Measurements from ENCODE around the gene COL5A1. TPM values are rescaled to one million over a fixed set of nuclear protein-coding genes. Genes with fewer than 3 reads are reported as not detected.

Gene COL5A1
- total RNA-seq, 6 donors from 2014 or later, result 7.5 to 75.4 (median 27.4) TPM

- no peaks in the 10 kb centered on the region for H3K9me3 ChIP-seq
- ATAC-seq (ENCODE audit: low FRiP score in 2 of 2) (no peak), DNase-seq (peak in 1 of 2 donors; percentile 18)
- no peak overlapping the region for H3K27ac ChIP-seq
- H3K4me1 ChIP-seq, result no peaks in the 10 kb centered on the region
- WGBS, 2 donors, result 65 to 86% methylated on average over 15 to 27 of the region's 27 CpGs
- no peaks in the 10 kb centered on the region for H3K36me3 ChIP-seq
- TF ChIP-seq POLR2A (IDR thresholded peaks at IDR 0.05) (no peak), EP300 (IDR thresholded peaks at IDR 0.05) (no peak), POLR2AphosphoS5 (IDR thresholded peaks at IDR 0.05) (no peak)
- TF ChIP-seq, protein P1, sequence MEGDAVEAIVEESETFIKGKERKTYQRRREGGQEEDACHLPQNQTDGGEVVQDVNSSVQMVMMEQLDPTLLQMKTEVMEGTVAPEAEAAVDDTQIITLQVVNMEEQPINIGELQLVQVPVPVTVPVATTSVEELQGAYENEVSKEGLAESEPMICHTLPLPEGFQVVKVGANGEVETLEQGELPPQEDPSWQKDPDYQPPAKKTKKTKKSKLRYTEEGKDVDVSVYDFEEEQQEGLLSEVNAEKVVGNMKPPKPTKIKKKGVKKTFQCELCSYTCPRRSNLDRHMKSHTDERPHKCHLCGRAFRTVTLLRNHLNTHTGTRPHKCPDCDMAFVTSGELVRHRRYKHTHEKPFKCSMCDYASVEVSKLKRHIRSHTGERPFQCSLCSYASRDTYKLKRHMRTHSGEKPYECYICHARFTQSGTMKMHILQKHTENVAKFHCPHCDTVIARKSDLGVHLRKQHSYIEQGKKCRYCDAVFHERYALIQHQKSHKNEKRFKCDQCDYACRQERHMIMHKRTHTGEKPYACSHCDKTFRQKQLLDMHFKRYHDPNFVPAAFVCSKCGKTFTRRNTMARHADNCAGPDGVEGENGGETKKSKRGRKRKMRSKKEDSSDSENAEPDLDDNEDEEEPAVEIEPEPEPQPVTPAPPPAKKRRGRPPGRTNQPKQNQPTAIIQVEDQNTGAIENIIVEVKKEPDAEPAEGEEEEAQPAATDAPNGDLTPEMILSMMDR (IDR thresholded peaks at IDR 0.05), result no peak
- no peak overlapping the region for H3K4me3 ChIP-seq
- H3K27me3 ChIP-seq, result no peaks in the 10 kb centered on the region
Observed at GRCh38 chr9:134887686-134888602, 246.3 kb downstream of the COL5A1 start.

- peak in 1 of 2 donors; percentile 14 for DNase-seq
Observed at GRCh38 chr9:134888603-134889190, 247.1 kb downstream of the COL5A1 start.

DNA sequence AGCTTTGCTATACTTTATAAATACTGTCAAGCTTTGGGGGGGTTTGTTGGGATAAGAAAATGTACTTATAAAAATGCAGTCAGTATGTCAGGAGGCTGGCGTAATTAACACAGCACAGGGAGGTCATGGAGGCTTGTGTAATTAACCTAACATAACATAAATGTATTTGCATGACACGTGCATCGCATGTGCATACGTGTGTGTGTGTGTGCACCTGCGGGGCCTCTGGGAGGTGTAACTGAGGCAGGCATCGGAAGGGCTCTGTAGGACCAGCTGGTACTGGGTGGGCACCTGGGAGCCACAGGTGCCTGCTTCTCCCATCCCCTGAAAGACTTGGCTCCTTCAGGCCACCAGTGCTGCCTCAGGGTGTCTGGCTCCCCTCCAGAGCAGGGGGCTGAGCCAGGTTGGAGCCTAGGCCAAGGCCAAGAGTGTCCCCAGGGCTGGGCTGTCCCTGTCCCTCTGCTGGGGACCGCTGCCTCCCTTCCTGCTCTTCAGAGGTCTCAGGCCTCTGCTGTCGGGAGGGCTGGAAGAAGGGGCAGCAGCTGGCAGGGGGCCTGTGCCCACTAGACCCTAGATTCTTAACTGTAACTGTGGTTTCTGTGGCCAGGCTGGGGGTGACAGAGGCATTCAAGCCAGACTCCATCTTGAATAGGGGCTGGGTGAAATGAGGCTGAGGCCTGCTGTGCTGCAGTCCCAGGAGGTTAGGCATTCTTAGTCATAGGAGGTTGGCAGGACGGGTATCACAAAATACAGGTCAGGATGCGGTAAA is 248.0 kb downstream of the COL5A1 start:
- Histone ChIP-seq H3K4me3 (no peak overlapping the region), H3K9me3 (no peaks in the 10 kb centered on the region), H3K36me3 (no peaks in the 10 kb centered on the region), H3K27ac (no peak overlapping the region), H3K4me1 (no peaks in the 10 kb centered on the region), H3K27me3 (no peaks in the 10 kb centered on the region)
- ATAC-seq (ENCODE audit: low FRiP score in 2 of 2) (no peak), DNase-seq (no peak)
- WGBS, 2 donors, result 92% methylated on average over 6 to 10 of the region's 10 CpGs
- TF ChIP-seq, protein P1 (IDR thresholded peaks at IDR 0.05), result no peak

More at GRCh38 chr9:134888603-134889190, 247.1 kb downstream of the COL5A1 start:
- no peak for TF ChIP-seq POLR2A (IDR thresholded peaks at IDR 0.05)
- TF ChIP-seq POLR2AphosphoS5 (IDR thresholded peaks at IDR 0.05), result no peak
- TF ChIP-seq, protein P1 (IDR thresholded peaks at IDR 0.05), result no peak
- no peak for TF ChIP-seq EP300 (IDR thresholded peaks at IDR 0.05)
- no peaks in the 10 kb centered on the region for H3K9me3 ChIP-seq
- ATAC-seq (ENCODE audit: low FRiP score in 2 of 2), result no peak
- no peaks in the 10 kb centered on the region for H3K27me3 ChIP-seq
- WGBS, 2 donors, result 76 to 84% methylated on average over 12 to 14 of the region's 14 CpGs
- no peaks in the 10 kb centered on the region for H3K36me3 ChIP-seq
- H3K27ac ChIP-seq, result no peak overlapping the region
- no peaks in the 10 kb centered on the region for H3K4me1 ChIP-seq
- H3K4me3 ChIP-seq, result no peak overlapping the region

DNA sequence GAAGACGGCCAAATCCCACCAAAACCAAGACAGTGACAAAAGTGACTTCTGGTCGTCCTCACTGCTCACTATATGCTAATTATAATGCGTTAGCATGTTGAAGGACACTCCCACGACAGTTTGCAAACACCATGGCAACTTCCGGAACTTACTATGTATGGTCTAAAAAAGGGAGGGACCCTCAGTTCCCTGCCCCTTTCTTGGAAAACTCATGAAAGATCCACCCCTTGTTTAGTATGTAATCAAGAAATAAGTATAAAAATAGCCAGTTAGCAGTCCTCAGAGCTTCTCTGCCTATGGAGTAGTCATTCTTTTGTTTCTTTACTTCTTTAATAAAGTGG is 248.5 kb downstream of the COL5A1 start:
- Histone ChIP-seq H3K27ac (no peak overlapping the region), H3K4me3 (no peak overlapping the region), H3K9me3 (no peaks in the 10 kb centered on the region), H3K4me1 (peaks cover 0 to 3% (median under 1%) of the 10 kb centered on the region in 4 donors), H3K36me3 (no peaks in the 10 kb centered on the region), H3K27me3 (no peaks in the 10 kb centered on the region)
- DNase-seq (no peak), ATAC-seq (ENCODE audit: low FRiP score in 2 of 2) (no peak)
- TF ChIP-seq POLR2AphosphoS5 (IDR thresholded peaks at IDR 0.05) (no peak), EP300 (IDR thresholded peaks at IDR 0.05) (no peak), POLR2A (IDR thresholded peaks at IDR 0.05) (no peak)
- TF ChIP-seq, protein P1 (IDR thresholded peaks at IDR 0.05), result no peak
- WGBS, 2 donors, result 82 to 91% methylated on average over 5 of the region's 5 CpGs

All from upper lobe of left lung (tissue), 6 donors.